GM23338 (cell line): ENCODE results near the gene PCDHAC2. TPM values are rescaled to one million over a fixed set of nuclear protein-coding genes. Genes with fewer than 3 reads are reported as not detected.

Source experiments
- ATAC-seq: fragments of 200-7000 bp; cut with Tn5 transposase; 3 replicates; pipeline ENCODE4 v1.9.1; 2020
- DNase-seq: peaks from one replicate; pipeline ENCODE4 v3.0.0-alpha.2; 2015; ENCODE audit warnings: low spot score
- H2AFZ ChIP-seq: fragments of 200-600 bp; sonication (generic); 2 replicates; pipeline ENCODE4 v1.8.0; 2016; ENCODE audit warnings: antibody characterized with exemption, mild to moderate bottlenecking, moderate library complexity
- H3F3A ChIP-seq: fragments of 200-600 bp; sonication (generic); replicated peaks from 2 replicates; pipeline ENCODE4 v1.8.0; 2017; ENCODE audit warnings: antibody characterized with exemption, mixed run types, low read depth
- H3K27ac ChIP-seq: fragments of 200-600 bp; sonication (generic); 2 replicates; pipeline ENCODE4 v1.6.1; 2016; ENCODE audit warnings: low read depth
- H3K27me3 ChIP-seq: fragments of 200-600 bp; sonication (generic); 2 replicates; pipeline ENCODE4 v1.8.0; 2016; ENCODE audit warnings: mild to moderate bottlenecking, mixed run types, moderate library complexity; ENCODE audit not compliant: insufficient read depth
- H3K36me3 ChIP-seq: fragments of 200-600 bp; sonication (generic); 2 replicates; pipeline ENCODE4 v1.8.0; 2016; ENCODE audit warnings: mild to moderate bottlenecking; ENCODE audit not compliant: insufficient read depth
- H3K4me1 ChIP-seq: fragments of 200-600 bp; sonication (generic); 2 replicates; pipeline ENCODE4 v1.8.0; 2016; ENCODE audit warnings: mild to moderate bottlenecking, moderate library complexity; ENCODE audit not compliant: insufficient read depth
- H3K4me2 ChIP-seq: fragments of 200-600 bp; sonication (generic); 2 replicates; pipeline ENCODE4 v1.7.1; 2017; ENCODE audit warnings: mixed run types
- H3K4me3 ChIP-seq: fragments of 200-600 bp; sonication (generic); 2 replicates; pipeline ENCODE4 v1.6.1; 2016; ENCODE audit warnings: mixed run types
- H3K79me2 ChIP-seq: fragments of 200-600 bp; sonication (generic); replicated peaks from 2 replicates; pipeline ENCODE4 v1.8.0; 2017; ENCODE audit warnings: mild to moderate bottlenecking; ENCODE audit not compliant: insufficient read depth
- H3K9me2 ChIP-seq: fragments of 200-600 bp; sonication (generic); 2 replicates; pipeline ENCODE4 v1.8.0; 2017; ENCODE audit not compliant: insufficient read depth
- H4K20me1 ChIP-seq: fragments of 200-600 bp; sonication (generic); replicated peaks from 2 replicates; pipeline ENCODE4 v1.8.0; 2017; ENCODE audit warnings: mild to moderate bottlenecking; ENCODE audit not compliant: insufficient read depth
- H3K27ac Mint-ChIP-seq: 2 replicates; pipeline ENCODE4 v1.8.0; 2020; ENCODE audit warnings: inconsistent platforms, mild to moderate bottlenecking, moderate library complexity, mixed read lengths
- H3K27me3 Mint-ChIP-seq: 3 replicates; pipeline ENCODE4 v1.8.0; 2022; ENCODE audit warnings: low read depth, mild to moderate bottlenecking, moderate library complexity, mixed read lengths, inconsistent platforms; ENCODE audit not compliant: insufficient read depth, poor library complexity
- H3K36me3 Mint-ChIP-seq: 3 replicates; pipeline ENCODE4 v1.8.0; 2021; ENCODE audit warnings: low read depth, mild to moderate bottlenecking, inconsistent platforms, moderate library complexity, mixed read lengths
- H3K4me1 Mint-ChIP-seq: 3 replicates; pipeline ENCODE4 v1.8.0; 2020; ENCODE audit warnings: mild to moderate bottlenecking, inconsistent platforms, mixed read lengths
- H3K4me3 Mint-ChIP-seq: 3 replicates; pipeline ENCODE4 v1.8.0; 2021; ENCODE audit warnings: moderate library complexity, mild to moderate bottlenecking, inconsistent platforms, mixed read lengths
- H3K9me3 Mint-ChIP-seq: 3 replicates; pipeline ENCODE4 v1.8.0; 2020; ENCODE audit warnings: moderate library complexity, mild to moderate bottlenecking, inconsistent platforms, mixed read lengths
- CREB1 ChIP-seq: fragments of 250-450 bp; sonication (Bioruptor Pico); IDR thresholded peaks from 2 replicates; pipeline ENCODE4 v1.5.0; 2020; ENCODE audit warnings: low read depth, mild to moderate bottlenecking, moderate library complexity
- CTCF ChIP-seq, 2 experiments: fragments of 200-600 bp in 1 of 2; sonication (generic) in 1 of 2; conservative IDR thresholded peaks; 2 replicates each; pipeline versions ENCODE4 v1.5.1 to v1.6.1; 2016 to 2017; ENCODE audit warnings: antibody characterized with exemption in 2 of 2, low read depth in 2 of 2, mild to moderate bottlenecking in 2 of 2, moderate library complexity in 1 of 2
- ETS1 ChIP-seq: IDR thresholded peaks from 2 replicates; pipeline ENCODE4 v1.6.1; 2016; ENCODE audit warnings: antibody characterized with exemption
- EZH2 ChIP-seq: fragments of 200-600 bp; sonication (generic); IDR thresholded peaks from one replicate; pipeline ENCODE4 v1.8.0; 2017; ENCODE audit warnings: antibody characterized with exemption, mild to moderate bottlenecking, low read depth; ENCODE audit not compliant: unreplicated experiment
- EZH2phosphoT487 ChIP-seq: fragments of 200-600 bp; sonication (generic); IDR thresholded peaks from one replicate; pipeline ENCODE4 v1.8.1; 2018; ENCODE audit warnings: antibody characterized with exemption; ENCODE audit not compliant: unreplicated experiment
- JUNB ChIP-seq: IDR thresholded peaks from one replicate; pipeline ENCODE4 v1.6.1; 2016; ENCODE audit warnings: antibody characterized with exemption; ENCODE audit not compliant: unreplicated experiment
- NANOG ChIP-seq: IDR thresholded peaks from 2 replicates; pipeline ENCODE4 v1.6.1; 2016; ENCODE audit warnings: antibody characterized with exemption, borderline replicate concordance
- POLR2AphosphoS5 ChIP-seq: IDR thresholded peaks from 2 replicates; pipeline ENCODE4 v1.6.1; 2016; ENCODE audit warnings: antibody characterized with exemption, low read depth
- REST ChIP-seq: IDR thresholded peaks from one replicate; pipeline ENCODE4 v1.6.1; 2018; ENCODE audit warnings: antibody characterized with exemption; ENCODE audit not compliant: unreplicated experiment
- STAT1 ChIP-seq: IDR thresholded peaks from one replicate; pipeline ENCODE4 v1.6.1; 2016; ENCODE audit warnings: antibody characterized with exemption; ENCODE audit not compliant: unreplicated experiment
- ZNF114 ChIP-seq: fragments of 250-450 bp; sonication (Bioruptor Pico); IDR thresholded peaks from 2 replicates; pipeline ENCODE4 v1.5.0; 2020; ENCODE audit warnings: mild to moderate bottlenecking, moderate library complexity
- ZNF331 ChIP-seq: fragments of 250-450 bp; sonication (Bioruptor Pico); IDR thresholded peaks from 2 replicates; pipeline ENCODE4 v1.5.0; 2020; ENCODE audit warnings: low read depth, mild to moderate bottlenecking, moderate library complexity
- ZNF462 ChIP-seq: fragments of 250-450 bp; sonication (Bioruptor Pico); IDR thresholded peaks from 2 replicates; pipeline ENCODE4 v1.5.0; 2020; ENCODE audit warnings: mild to moderate bottlenecking, moderate library complexity
- polyA plus RNA-seq: library from polyadenylated mRNA; unstranded; fragments of >200 nt; fragmentation: Nextera tagmentation; extraction: Ambion mirVana; gene quantifications from 2 replicates; pipeline ENCODE4 v1.2.1, GENCODE V29; 2016
- total RNA-seq: library from RNA; depleted of rRNA; stranded (reverse); fragments of >200 nt; shearing (Covaris generic); gene quantifications from 2 replicates; pipeline ENCODE4 v1.2.3, GENCODE V29; 2014

Gene PCDHAC2
- total and polyA plus RNA-seq, 2 experiments from 2014 or later, result 1.8 to 11.8 TPM

- TF ChIP-seq ZNF114 (CRISPR knock-in tag) (no peak), EZH2 (no peak), CREB1 (CRISPR knock-in tag) (no peak), STAT1 (no peak), ZNF462 (no peak), CTCF (conservative IDR thresholded peaks at IDR 0.05; ENCODE audit: low read depth in 2 of 2) (no peak), ZNF331 (CRISPR knock-in tag) (no peak), POLR2AphosphoS5 (no peak), REST (no peak), EZH2phosphoT487 (no peak), ETS1 (no peak), JUNB (no peak), NANOG (no peak)
- ATAC-seq (no peak), DNase-seq (no peak)
- Histone ChIP-seq H3K4me2 (no peak overlapping the region), H3K27ac (no peak overlapping the region), H3K9me2 (no peaks in the 10 kb centered on the region), H3K4me1 (peaks cover 30% of the 10 kb centered on the region), H3K27me3 (no peaks in the 10 kb centered on the region), H3F3A (peaks cover 5% of the 10 kb centered on the region), H4K20me1 (no peaks in the 10 kb centered on the region; the same call in 1 of the 2 replicates), H3K4me3 (no peak overlapping the region), H2AFZ (no peak overlapping the region), H3K36me3 (no peaks in the 10 kb centered on the region), H3K79me2 (no peaks in the 10 kb centered on the region)
- Mint-ChIP-seq H3K4me3 (no peak overlapping the region), H3K36me3 (no peaks in the 10 kb centered on the region), H3K27ac (no peak overlapping the region), H3K4me1 (peaks cover 37% of the 10 kb centered on the region), H3K9me3 (no peaks in the 10 kb centered on the region), H3K27me3 (peaks cover 4% of the 10 kb centered on the region)
Observed at GRCh38 chr5:140982083-140982716, 15.9 kb downstream of the PCDHAC2 start.
